ENCODE results near the gene RGS8. TPM values are rescaled to one million over a fixed set of nuclear protein-coding genes. Genes with fewer than 3 reads are reported as not detected.

Gene RGS8
- total RNA-seq, 1 donor from 2014 or later = not detected

- peak; percentile 15 to 41 for ATAC-seq
- DNase-seq = no peak
- Histone ChIP-seq H3K4me3 (no peak overlapping the region), H3K36me3 (no peaks in the 10 kb centered on the region), H3K4me1 (peaks cover 9% of the 10 kb centered on the region), H3K27ac (no peak overlapping the region), H3K9me3 (no peaks in the 10 kb centered on the region), H3K27me3 (ENCODE audit: low read depth) (no peaks in the 10 kb centered on the region)
- no peak for TF ChIP-seq CTCF (IDR thresholded peaks at IDR 0.05)
- intact Hi-C loops (cut with DNase I) = no loop called here
These were observed 12.5 kb downstream of the RGS8 start for GRCh38 chr1:182671750-182672486.

GRCh38 chr1:182670032-182670749, 14.2 kb downstream of the RGS8 start:
- H3K36me3 ChIP-seq = no peaks in the 10 kb centered on the region
- intact Hi-C loops (cut with DNase I) = no loop called here
- no peak for ATAC-seq
- H3K27ac ChIP-seq = no peak overlapping the region
- no peaks in the 10 kb centered on the region for H3K9me3 ChIP-seq
- DNase-seq = no peak
- no peak overlapping the region for H3K4me3 ChIP-seq
- TF ChIP-seq CTCF (IDR thresholded peaks at IDR 0.05) = no peak
- H3K27me3 ChIP-seq (ENCODE audit: low read depth) = no peaks in the 10 kb centered on the region
- H3K4me1 ChIP-seq = peaks cover 9% of the 10 kb centered on the region

GRCh38 chr1:182669266-182669665, 15.1 kb downstream of the RGS8 start:
- Histone ChIP-seq H3K27ac (no peak overlapping the region), H3K4me1 (peaks cover 9% of the 10 kb centered on the region), H3K4me3 (no peak overlapping the region), H3K36me3 (no peaks in the 10 kb centered on the region), H3K9me3 (no peaks in the 10 kb centered on the region), H3K27me3 (ENCODE audit: low read depth) (no peaks in the 10 kb centered on the region)
- TF ChIP-seq CTCF (IDR thresholded peaks at IDR 0.05) = no peak
- ATAC-seq = no peak
- intact Hi-C loops (cut with DNase I) = no loop called here
- no peak for DNase-seq

GRCh38 chr1:182668521-182669054, 15.8 kb downstream of the RGS8 start:
- no peak for DNase-seq
- H3K9me3 ChIP-seq = no peaks in the 10 kb centered on the region
- no peak for ATAC-seq
- H3K36me3 ChIP-seq = no peaks in the 10 kb centered on the region
- H3K4me1 ChIP-seq = peaks cover 9% of the 10 kb centered on the region
- H3K27ac ChIP-seq = no peak overlapping the region
- no peaks in the 10 kb centered on the region for H3K27me3 ChIP-seq (ENCODE audit: low read depth)
- H3K4me3 ChIP-seq = no peak overlapping the region
- no peak for TF ChIP-seq CTCF (IDR thresholded peaks at IDR 0.05)
- intact Hi-C loops (cut with DNase I) = no loop called here

GRCh38 chr1:182667848-182668505, 16.4 kb downstream of the RGS8 start:
- Histone ChIP-seq H3K27me3 (ENCODE audit: low read depth) (no peaks in the 10 kb centered on the region), H3K27ac (no peak overlapping the region), H3K4me1 (peaks cover 9% of the 10 kb centered on the region), H3K4me3 (no peak overlapping the region), H3K36me3 (no peaks in the 10 kb centered on the region), H3K9me3 (no peaks in the 10 kb centered on the region)
- ATAC-seq (no peak), DNase-seq (no peak)
- intact Hi-C loops (cut with DNase I) = no loop called here
- TF ChIP-seq CTCF (IDR thresholded peaks at IDR 0.05) = no peak
